ENCODE data around the gene GIMAP8.
"Not testable (repeated sequence)": the region's sequence is repeated elsewhere in the genome, so short reads cannot be mapped to it uniquely, and the experiment has no call there.

Gene GIMAP8

GRCh38 chr7:150468241-150468640, 17.8 kb downstream of the GIMAP8 start:
- DNase-seq: no peak

- DNase-seq: no peak
Measured at GRCh38 chr7:150471886-150472285, 21.5 kb downstream of the GIMAP8 start.

GRCh38 chr7:150473902-150474301, 23.5 kb downstream of the GIMAP8 start:
- DNase-seq: no peak

- no peak for DNase-seq
Measured at GRCh38 chr7:150476285-150476684, 25.9 kb downstream of the GIMAP8 start.

- DNase-seq: no peak
Measured at GRCh38 chr7:150476819-150477631, 26.6 kb downstream of the GIMAP8 start.

- peak; percentile 76 for DNase-seq
Measured at GRCh38 chr7:150479023-150479716, 28.7 kb downstream of the GIMAP8 start.

- DNase-seq: peak; percentile 63
Measured at GRCh38 chr7:150481186-150481920, 30.9 kb downstream of the GIMAP8 start.

- no peak for DNase-seq
Measured at GRCh38 chr7:150481922-150482321, 31.5 kb downstream of the GIMAP8 start.

GRCh38 chr7:150483514-150483913, 33.1 kb downstream of the GIMAP8 start:
- DNase-seq: not testable (repeated sequence)

- peak; percentile 28 for DNase-seq
Measured at GRCh38 chr7:150484071-150484470, 33.6 kb downstream of the GIMAP8 start.

- DNase-seq: no peak
Measured at GRCh38 chr7:150487625-150488024, 37.2 kb downstream of the GIMAP8 start.

GRCh38 chr7:150489782-150490181, 39.4 kb downstream of the GIMAP8 start:
- no peak for DNase-seq

GRCh38 chr7:150493442-150493841, 43.0 kb downstream of the GIMAP8 start:
- DNase-seq: not testable (repeated sequence)

- DNase-seq: no peak
Measured at GRCh38 chr7:150502519-150502918, 52.1 kb downstream of the GIMAP8 start.

- DNase-seq: no peak
Measured at GRCh38 chr7:150503155-150503554, 52.7 kb downstream of the GIMAP8 start.

GRCh38 chr7:150503581-150503980, 53.2 kb downstream of the GIMAP8 start:
- DNase-seq: no peak

- no peak for DNase-seq
Measured at GRCh38 chr7:150507947-150508602, 57.6 kb downstream of the GIMAP8 start.

- DNase-seq: no peak
Measured at GRCh38 chr7:150511048-150511447, 60.6 kb downstream of the GIMAP8 start.

- no peak for DNase-seq
Measured at GRCh38 chr7:150513758-150514157, 63.3 kb downstream of the GIMAP8 start.

- peak; percentile 61 for DNase-seq
Measured at GRCh38 chr7:150514748-150515222, 64.4 kb downstream of the GIMAP8 start, which contains the start of gene GIMAP7. GIMAP7 (plus strand) TSS chr7:150514872; CDS start chr7:150519975, 5,103 bp downstream.

- no peak for DNase-seq
Measured at GRCh38 chr7:150515248-150516147, 65.1 kb downstream of the GIMAP8 start.

Measured in CD4-positive, alpha-beta T cell treated with Interferon gamma for 1 hour (primary cell).